ENCODE data around the gene MUSTN1.

DNA sequence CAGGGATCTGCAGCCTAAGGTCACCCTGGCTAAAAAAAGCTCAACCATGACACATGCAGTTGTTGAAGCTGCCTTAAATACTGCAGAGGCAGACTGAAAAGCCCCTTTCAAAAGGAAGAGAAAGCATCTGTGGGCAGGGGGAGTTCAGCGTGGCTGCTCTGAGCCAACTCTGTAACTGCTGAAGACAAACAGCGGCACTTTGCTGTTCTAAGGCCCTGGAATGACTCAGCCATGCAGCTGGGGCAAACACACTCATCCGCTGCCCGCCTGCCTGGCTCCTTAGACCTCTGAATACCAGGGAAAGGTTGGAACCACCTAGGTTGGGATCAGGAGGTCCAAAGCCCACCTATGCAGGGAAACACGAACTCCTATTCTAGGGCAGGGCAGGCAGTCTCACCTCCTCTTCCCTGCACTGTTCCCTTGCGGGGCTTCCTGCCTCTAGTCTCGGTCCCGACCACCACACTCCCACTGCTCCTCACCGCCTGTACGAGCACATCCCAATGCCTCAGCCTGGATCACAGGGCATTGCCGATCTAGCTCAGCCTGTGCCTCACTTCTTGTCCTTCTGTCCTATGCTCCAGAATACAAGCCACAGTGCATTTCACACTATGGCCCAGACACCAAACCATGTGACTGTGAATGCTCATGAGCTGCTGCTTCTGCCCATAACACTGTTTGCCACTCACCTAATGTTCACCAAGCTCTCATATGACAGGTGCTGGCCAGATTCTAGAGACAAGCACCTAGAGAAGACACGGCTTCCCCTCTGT is 6.6 kb upstream of the MUSTN1 start:
- TF ChIP-seq, protein P1, sequence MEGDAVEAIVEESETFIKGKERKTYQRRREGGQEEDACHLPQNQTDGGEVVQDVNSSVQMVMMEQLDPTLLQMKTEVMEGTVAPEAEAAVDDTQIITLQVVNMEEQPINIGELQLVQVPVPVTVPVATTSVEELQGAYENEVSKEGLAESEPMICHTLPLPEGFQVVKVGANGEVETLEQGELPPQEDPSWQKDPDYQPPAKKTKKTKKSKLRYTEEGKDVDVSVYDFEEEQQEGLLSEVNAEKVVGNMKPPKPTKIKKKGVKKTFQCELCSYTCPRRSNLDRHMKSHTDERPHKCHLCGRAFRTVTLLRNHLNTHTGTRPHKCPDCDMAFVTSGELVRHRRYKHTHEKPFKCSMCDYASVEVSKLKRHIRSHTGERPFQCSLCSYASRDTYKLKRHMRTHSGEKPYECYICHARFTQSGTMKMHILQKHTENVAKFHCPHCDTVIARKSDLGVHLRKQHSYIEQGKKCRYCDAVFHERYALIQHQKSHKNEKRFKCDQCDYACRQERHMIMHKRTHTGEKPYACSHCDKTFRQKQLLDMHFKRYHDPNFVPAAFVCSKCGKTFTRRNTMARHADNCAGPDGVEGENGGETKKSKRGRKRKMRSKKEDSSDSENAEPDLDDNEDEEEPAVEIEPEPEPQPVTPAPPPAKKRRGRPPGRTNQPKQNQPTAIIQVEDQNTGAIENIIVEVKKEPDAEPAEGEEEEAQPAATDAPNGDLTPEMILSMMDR (IDR thresholded peaks at IDR 0.05), result no peak
- TF ChIP-seq EZH2 (IDR thresholded peaks at IDR 0.05; ENCODE audit: borderline replicate concordance, insufficient read depth, low read depth, low read length, poor library complexity, severe bottlenecking), result no peak
